ENCODE measurements around the gene FAM111B. TPM values are rescaled to one million over a fixed set of nuclear protein-coding genes. Genes with fewer than 3 reads are reported as not detected.

The FAM111B gene
- total and polyA plus RNA-seq, 2 of the 8 experiments (the other 6 are each of a cell fraction or from before 2014, with no cell fraction given), result 4.8 to 38.1 TPM

- H4K8ac ChIP-seq (ENCODE audit: extremely low read depth, insufficient read depth, low read length), result no peak overlapping the region
- H3K9ac ChIP-seq (replicated peaks in 1 of 4; ENCODE audit: extremely low read depth in 1 of 4, low read depth in 3 of 4, low read length in 3 of 4), result no peak overlapping the region
- H3K4me1 ChIP-seq (replicated peaks in 1 of 4; ENCODE audit: control insufficient read depth in 3 of 4, insufficient read depth in 4 of 4, low read length in 3 of 4), result peaks cover 0 to 4% (median 0%) of the 10 kb centered on the region in 4 experiments; a peak in 2 of 7 replicates
- no peak for DNase-seq (ENCODE audit: low read depth in 1 of 2, low spot score in 2 of 2)
- H2BK5ac ChIP-seq (ENCODE audit: low read depth, low read length), result no peak overlapping the region
- no peak overlapping the region for H3K18ac ChIP-seq (ENCODE audit: extremely low read depth, low read length)
- no peak for TF ChIP-seq NANOG (IDR thresholded peaks at IDR 0.05; ENCODE audit: insufficient read depth, low read depth, low read length, poor library complexity, severe bottlenecking)
- no peak for TF ChIP-seq CHD2 (IDR thresholded peaks at IDR 0.05; ENCODE audit: low read length)
- no peak for TF ChIP-seq YY1 (IDR thresholded peaks at IDR 0.05; ENCODE audit: low read depth, low read length)
- no peak for TF ChIP-seq SP4 (IDR thresholded peaks at IDR 0.05; ENCODE audit: low read length)
- no peak for TF ChIP-seq RXRA (IDR thresholded peaks at IDR 0.05; ENCODE audit: insufficient read depth, low read depth, low read length)
- TF ChIP-seq KDM5A (IDR thresholded peaks at IDR 0.05; ENCODE audit: low read length), result no peak
- no peak for TF ChIP-seq SP2 (IDR thresholded peaks at IDR 0.05; ENCODE audit: low read length)
- TF ChIP-seq GTF2F1 (IDR thresholded peaks at IDR 0.05; ENCODE audit: borderline replicate concordance, low read depth, low read length), result no peak
- no peak for TF ChIP-seq RFX5 (IDR thresholded peaks at IDR 0.05; ENCODE audit: borderline replicate concordance, low read depth, low read length)
- TF ChIP-seq POLR2AphosphoS5 (IDR thresholded peaks at IDR 0.05; ENCODE audit: low read depth, low read length), result no peak
- no peak for TF ChIP-seq ASH2L (IDR thresholded peaks at IDR 0.05; ENCODE audit: low read length)
- H2AFZ ChIP-seq (ENCODE audit: low read length), result no peak overlapping the region
- no peak overlapping the region for H2AK5ac ChIP-seq (ENCODE audit: low read depth, low read length)
- no peaks in the 10 kb centered on the region for H3K79me2 ChIP-seq (ENCODE audit: control insufficient read depth in 1 of 2, insufficient read depth in 2 of 2, low read length in 2 of 2)
- no peaks in the 10 kb centered on the region for H3K27me3 ChIP-seq (replicated peaks in 1 of 4; ENCODE audit: control insufficient read depth in 3 of 4, extremely low read depth in 1 of 4, insufficient read depth in 3 of 4, low read length in 3 of 4)
- H2BK20ac ChIP-seq (ENCODE audit: low read length), result no peak overlapping the region
- no peak overlapping the region for H3K4ac ChIP-seq (replicated peaks; ENCODE audit: insufficient read length, low read depth, low read length)
- no peak overlapping the region for H3K27ac ChIP-seq (ENCODE audit: low read depth, low read length)
- ChIA-PET POLR2A (ENCODE audit: partially characterized antibody) (no interaction called here), CTCF (ENCODE audit: partially characterized antibody) (interaction anchor here (1.1 to 4.9 kb wide), 2 partner anchors 9 to 29 kb away, joined by 3 to 65 read pairs; no protein-coding TSS in a partner anchor)
- no peaks in the 10 kb centered on the region for H3K9me3 ChIP-seq (ENCODE audit: insufficient read depth in 2 of 2, low read depth in 1 of 2, low read length in 1 of 2)
- no peak overlapping the region for H3K4me3 ChIP-seq (ENCODE audit: extremely low read depth in 1 of 4, insufficient read depth in 2 of 4, low read depth in 3 of 4, low read length in 4 of 4)
- no peak overlapping the region for H2BK12ac ChIP-seq (ENCODE audit: low read depth, low read length)
- no peaks in the 10 kb centered on the region for H3K23me2 ChIP-seq (ENCODE audit: low read depth, low read length)
- H4K20me1 ChIP-seq (replicated peaks in 1 of 2; ENCODE audit: control insufficient read depth in 1 of 2, insufficient read depth in 2 of 2, low read length in 2 of 2), result no peaks in the 10 kb centered on the region
- H3K36me3 ChIP-seq (ENCODE audit: control insufficient read depth in 2 of 4, insufficient read depth in 4 of 4, low read length in 3 of 4), result peaks cover 3 to 17% (median 12%) of the 10 kb centered on the region in 4 experiments; a peak in 7 of 8 replicates
- H3K56ac ChIP-seq (replicated peaks; ENCODE audit: insufficient read length, low read depth, low read length), result no peak overlapping the region
- H2BK120ac ChIP-seq (replicated peaks; ENCODE audit: low read depth, low read length), result no peak overlapping the region
- H4K91ac ChIP-seq (replicated peaks; ENCODE audit: insufficient read length, low read length), result no peak overlapping the region
- H3K4me2 ChIP-seq (ENCODE audit: insufficient read depth in 1 of 2, low read depth in 2 of 2, low read length in 2 of 2), result no peak overlapping the region
- no peak overlapping the region for H3K23ac ChIP-seq (ENCODE audit: insufficient read length)
- H3K14ac ChIP-seq (ENCODE audit: insufficient read length), result no peak overlapping the region
- H4K5ac ChIP-seq (ENCODE audit: insufficient read length, low read depth, low read length), result no peak overlapping the region
- no peak for FAIRE-seq
- H2BK15ac ChIP-seq (ENCODE audit: low read length), result no peak overlapping the region
- H3K79me1 ChIP-seq (ENCODE audit: low read depth, low read length), result no peaks in the 10 kb centered on the region
- 87% methylated on average over 5 of the region's 5 CpGs; no CpG with 5 or more reads in 1 of the 2 experiments for WGBS, 2 experiments (ENCODE audit: extremely low coverage in 1 of 2, insufficient coverage in 1 of 2, insufficient read length in 1 of 2, insufficient replicate concordance in 2 of 2, low coverage in 1 of 2, low lambda C conversion rate in 2 of 2, missing lambda C conversion rate in 1 of 2)
Observed at GRCh38 chr11:59154610-59155009, 47.6 kb downstream of the FAM111B start.
